Retinal pigment epithelial cell (primary cell): Measurements from ENCODE around the gene MRM1.

ENCODE experiments used
- DNase-seq: peaks from one replicate; pipeline ENCODE4 v3.0.0-alpha.2; 2010; ENCODE audit warnings: low read depth
- H3K4me3 ChIP-seq: 2 replicates; pipeline ENCODE4 v1.5.1; 2011; ENCODE audit warnings: mild to moderate bottlenecking, low read length, control low read depth, moderate library complexity
- TF ChIP-seq, protein P1 (sequence below): conservative IDR thresholded peaks from 2 replicates; pipeline ENCODE4 v1.5.1; 2011; ENCODE audit warnings: low read depth, low read length, control low read depth, inconsistent platforms

Gene MRM1

DNA sequence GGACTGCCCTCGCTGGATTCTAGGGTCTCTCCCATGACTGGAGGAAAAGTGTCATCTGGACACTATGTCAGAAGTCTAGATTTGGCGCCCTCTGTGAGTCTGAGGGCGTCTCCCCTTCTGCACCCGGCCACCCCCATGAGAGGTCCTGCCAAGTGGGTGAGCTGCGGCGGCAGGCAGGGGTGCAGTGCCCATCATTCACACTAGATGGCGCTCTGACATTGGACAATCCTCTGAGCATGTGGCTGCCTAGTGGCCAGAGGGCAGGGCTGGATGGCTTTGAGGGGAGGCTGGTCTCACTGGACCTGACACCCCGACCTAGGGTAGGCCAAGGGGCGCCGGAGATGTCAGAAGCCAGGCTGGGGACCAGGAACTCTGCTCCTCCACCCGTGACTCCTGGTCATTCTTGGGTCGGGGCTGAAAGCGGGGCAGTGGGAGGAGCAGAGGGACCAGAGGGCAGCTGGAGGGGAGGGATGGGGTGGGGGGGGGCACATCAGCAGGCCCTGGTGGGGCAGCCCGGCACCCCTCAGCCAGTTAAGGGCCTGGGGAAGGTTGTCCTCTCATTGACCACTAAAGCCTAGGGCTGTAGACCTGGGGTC, 28.0 kb downstream of the MRM1 start:
- TF ChIP-seq, protein P1, sequence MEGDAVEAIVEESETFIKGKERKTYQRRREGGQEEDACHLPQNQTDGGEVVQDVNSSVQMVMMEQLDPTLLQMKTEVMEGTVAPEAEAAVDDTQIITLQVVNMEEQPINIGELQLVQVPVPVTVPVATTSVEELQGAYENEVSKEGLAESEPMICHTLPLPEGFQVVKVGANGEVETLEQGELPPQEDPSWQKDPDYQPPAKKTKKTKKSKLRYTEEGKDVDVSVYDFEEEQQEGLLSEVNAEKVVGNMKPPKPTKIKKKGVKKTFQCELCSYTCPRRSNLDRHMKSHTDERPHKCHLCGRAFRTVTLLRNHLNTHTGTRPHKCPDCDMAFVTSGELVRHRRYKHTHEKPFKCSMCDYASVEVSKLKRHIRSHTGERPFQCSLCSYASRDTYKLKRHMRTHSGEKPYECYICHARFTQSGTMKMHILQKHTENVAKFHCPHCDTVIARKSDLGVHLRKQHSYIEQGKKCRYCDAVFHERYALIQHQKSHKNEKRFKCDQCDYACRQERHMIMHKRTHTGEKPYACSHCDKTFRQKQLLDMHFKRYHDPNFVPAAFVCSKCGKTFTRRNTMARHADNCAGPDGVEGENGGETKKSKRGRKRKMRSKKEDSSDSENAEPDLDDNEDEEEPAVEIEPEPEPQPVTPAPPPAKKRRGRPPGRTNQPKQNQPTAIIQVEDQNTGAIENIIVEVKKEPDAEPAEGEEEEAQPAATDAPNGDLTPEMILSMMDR: peak; percentile 96
- H3K4me3 ChIP-seq: no peak overlapping the region
- no peak for DNase-seq

DNA sequence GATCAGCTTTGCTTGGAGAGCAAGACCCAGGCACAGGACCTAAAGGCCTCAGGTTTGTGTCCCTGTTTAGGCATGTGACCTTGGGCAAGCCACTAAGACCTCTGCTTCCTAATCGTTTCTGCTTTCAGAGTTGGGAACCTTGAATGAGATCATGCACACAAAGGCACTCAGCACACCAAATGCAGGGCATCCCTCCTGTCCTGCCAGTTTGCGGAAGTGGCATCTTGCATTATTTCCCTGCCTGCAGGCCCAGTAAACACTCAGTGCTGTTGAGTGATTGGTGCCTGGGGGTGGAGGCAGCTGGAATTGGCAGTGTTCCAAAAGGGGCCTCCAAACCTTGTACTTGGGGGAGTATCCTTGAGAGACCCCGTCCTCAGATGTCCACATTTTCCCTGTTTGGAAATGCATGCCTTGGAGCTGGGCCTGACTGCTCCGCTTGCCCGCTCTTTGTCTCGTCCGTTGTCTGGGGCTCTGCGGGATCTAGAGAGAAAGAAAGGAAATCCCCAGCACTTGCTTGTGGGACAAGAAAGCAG, 28.7 kb downstream of the MRM1 start:
- no peak for DNase-seq
- no peak overlapping the region for H3K4me3 ChIP-seq
- TF ChIP-seq, protein P1: no peak

DNA sequence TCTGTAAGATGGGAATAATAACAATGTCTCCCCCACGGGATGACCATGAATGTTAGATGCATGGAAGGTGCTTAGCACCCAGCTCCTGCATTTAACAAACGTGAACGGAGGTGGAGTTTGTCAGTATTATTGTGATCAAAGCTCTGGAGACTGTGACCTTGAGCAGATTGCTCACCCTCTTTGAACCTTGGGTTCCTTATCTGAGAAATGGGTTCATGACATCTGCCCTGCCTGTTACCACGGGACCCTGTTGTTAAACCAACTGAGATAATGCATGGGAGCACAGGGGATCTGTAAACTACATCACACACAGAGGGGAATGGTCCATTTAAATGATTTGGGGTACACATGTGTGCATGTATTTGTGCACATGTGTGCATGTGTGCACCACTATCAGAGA, 29.6 kb downstream of the MRM1 start:
- TF ChIP-seq, protein P1: no peak
- DNase-seq: no peak
- no peak overlapping the region for H3K4me3 ChIP-seq

DNA sequence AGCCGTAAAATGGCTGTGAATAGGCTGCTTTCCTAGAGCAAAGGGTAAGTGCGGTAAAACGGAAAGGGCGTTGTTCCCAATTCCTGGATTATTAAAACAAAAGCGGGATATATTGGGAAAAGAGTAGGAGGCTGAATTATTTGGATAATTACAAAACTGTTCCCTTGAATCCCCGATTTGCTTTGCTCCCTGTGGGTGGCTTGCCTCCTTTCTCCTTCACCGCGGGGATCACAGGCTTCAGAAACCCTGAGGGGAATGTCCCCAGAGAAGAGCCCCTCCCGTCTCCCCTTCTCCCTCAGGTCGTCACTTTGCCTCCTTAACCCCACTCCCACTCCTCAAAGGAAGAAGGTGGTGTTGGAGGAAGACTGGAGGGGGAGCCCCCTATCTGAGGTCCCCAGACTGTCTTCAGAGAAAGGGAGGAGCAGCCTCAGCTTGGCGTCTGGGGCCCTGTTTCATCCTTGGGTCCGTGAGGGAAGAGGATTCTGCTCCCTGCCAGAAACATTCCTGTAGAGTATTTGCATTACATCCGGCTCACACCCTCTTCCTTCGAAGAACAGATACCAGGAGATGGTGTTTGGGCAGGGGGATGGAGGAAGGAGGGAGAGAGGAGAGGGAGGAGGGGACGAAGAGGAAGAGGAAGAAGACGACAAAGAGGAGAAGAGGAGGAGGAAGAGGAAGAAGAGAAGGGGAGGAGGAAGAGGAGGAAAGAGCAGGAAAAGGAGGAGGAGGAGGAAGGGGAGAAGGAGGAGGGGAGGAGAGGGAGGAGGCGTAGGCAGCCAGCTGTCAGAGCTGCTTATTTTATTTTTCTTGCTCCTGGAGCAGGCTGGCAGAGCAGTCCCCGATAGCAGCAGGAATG, 31.8 kb downstream of the MRM1 start:
- no peak overlapping the region for H3K4me3 ChIP-seq
- DNase-seq: no peak
- TF ChIP-seq, protein P1: no peak

DNA sequence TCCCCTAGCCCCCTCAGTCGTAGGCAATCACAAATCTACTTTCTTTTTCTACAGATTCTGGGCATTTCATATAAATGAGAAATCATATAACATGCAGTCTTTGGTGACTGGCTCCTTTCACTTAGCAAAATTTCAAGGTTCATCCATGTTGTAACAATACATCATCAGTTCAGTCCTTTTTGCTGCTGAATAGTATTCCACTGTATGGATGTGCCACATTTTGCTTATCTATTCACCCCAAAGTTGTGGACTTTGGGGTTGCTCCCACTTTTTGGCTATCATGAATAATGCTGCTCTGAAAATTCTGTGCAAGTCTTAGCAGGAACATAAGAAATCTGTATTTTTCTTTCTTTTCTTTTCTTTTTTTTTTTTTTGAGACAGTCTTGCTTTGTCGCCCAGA, 39.0 kb downstream of the MRM1 start:
- TF ChIP-seq, protein P1: no peak
- no peak overlapping the region for H3K4me3 ChIP-seq
- no peak for DNase-seq

DNA sequence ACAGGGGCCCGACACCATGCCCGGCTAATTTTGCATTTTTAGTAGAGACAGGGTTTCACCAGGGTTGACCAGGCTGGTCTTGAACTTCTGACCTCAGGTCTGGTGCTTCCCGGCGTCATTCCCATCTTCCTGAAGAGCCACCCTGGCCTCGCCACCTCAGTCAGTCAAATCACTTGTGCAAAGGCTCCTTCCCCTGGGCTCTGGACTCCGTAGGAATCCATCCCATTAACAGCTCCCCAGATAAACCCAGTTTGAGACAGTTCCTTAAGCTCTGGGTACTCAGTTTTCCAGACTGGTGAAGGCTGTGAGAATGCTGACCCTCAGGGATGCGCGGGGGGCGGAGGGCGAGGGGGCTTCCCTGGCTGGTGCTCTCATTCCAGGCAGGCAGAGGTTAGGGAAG, 39.5 kb downstream of the MRM1 start:
- no peak for DNase-seq
- TF ChIP-seq, protein P1: no peak
- H3K4me3 ChIP-seq: no peak overlapping the region
